Activated naive CD8-positive, alpha-beta T cell treated with anti-CD3 and anti-CD28 coated beads, Interleukin-2, amount 50 U/mL, for 24 hours (primary cell): Measurements from ENCODE around the gene RPL35.
A peak's percentile ranks its signal among the peaks of the same experiment; 100 is the strongest.

ENCODE experiments used
- ATAC-seq: fragments of 150-1000 bp; cut with Tn5 transposase; one replicate; pipeline ENCODE4 v1.10.0; 2021
- DNase-seq: peaks from one replicate; pipeline ENCODE4 v3.0.0; 2021
- H3K27ac Mint-ChIP-seq: one replicate; pipeline ENCODE4 v1.8.0; 2021; ENCODE audit warnings: mild to moderate bottlenecking, mixed read lengths
- H3K27me3 Mint-ChIP-seq: one replicate; pipeline ENCODE4 v1.8.0; 2021; ENCODE audit warnings: mixed read lengths
- H3K36me3 Mint-ChIP-seq: one replicate; pipeline ENCODE4 v1.8.0; 2021; ENCODE audit warnings: low read depth, mixed read lengths
- H3K4me1 Mint-ChIP-seq: one replicate; pipeline ENCODE4 v1.8.0; 2021; ENCODE audit warnings: mixed read lengths
- H3K4me3 Mint-ChIP-seq: one replicate; pipeline ENCODE4 v1.8.0; 2021; ENCODE audit warnings: mild to moderate bottlenecking, moderate library complexity, mixed read lengths
- H3K9me3 Mint-ChIP-seq: one replicate; pipeline ENCODE4 v1.8.0; 2021; ENCODE audit warnings: mixed read lengths

RPL35 gene

GRCh38 chr9:124882231-124882630, 20.5 kb upstream of the RPL35 start:
- Mint-ChIP-seq H3K4me1 (no peaks in the 10 kb centered on the region), H3K27ac (no peak overlapping the region), H3K27me3 (no peaks in the 10 kb centered on the region), H3K9me3 (no peaks in the 10 kb centered on the region), H3K36me3 (peaks cover 40% of the 10 kb centered on the region), H3K4me3 (no peak overlapping the region)
- DNase-seq (no peak), ATAC-seq (no peak)

- no peak overlapping the region for H3K27ac Mint-ChIP-seq
- H3K9me3 Mint-ChIP-seq: no peaks in the 10 kb centered on the region
- DNase-seq: no peak
- ATAC-seq: no peak
- peaks cover 38% of the 10 kb centered on the region for H3K36me3 Mint-ChIP-seq
- H3K27me3 Mint-ChIP-seq: no peaks in the 10 kb centered on the region
- H3K4me1 Mint-ChIP-seq: peaks cover 3% of the 10 kb centered on the region
- H3K4me3 Mint-ChIP-seq: no peak overlapping the region
These were observed 19.5 kb upstream of the RPL35 start for GRCh38 chr9:124881138-124881743.

- H3K27ac Mint-ChIP-seq: no peak overlapping the region
- peaks cover 3% of the 10 kb centered on the region for H3K4me1 Mint-ChIP-seq
- no peaks in the 10 kb centered on the region for H3K9me3 Mint-ChIP-seq
- H3K4me3 Mint-ChIP-seq: no peak overlapping the region
- DNase-seq (no peak), ATAC-seq (no peak)
- H3K36me3 Mint-ChIP-seq: peaks cover 35% of the 10 kb centered on the region
- no peaks in the 10 kb centered on the region for H3K27me3 Mint-ChIP-seq
These were observed 18.7 kb upstream of the RPL35 start for GRCh38 chr9:124880501-124880900.

GRCh38 chr9:124879226-124879625, 17.5 kb upstream of the RPL35 start:
- no peak for DNase-seq
- H3K27ac Mint-ChIP-seq: no peak overlapping the region
- peaks cover 37% of the 10 kb centered on the region for H3K36me3 Mint-ChIP-seq
- no peaks in the 10 kb centered on the region for H3K27me3 Mint-ChIP-seq
- ATAC-seq: no peak
- no peaks in the 10 kb centered on the region for H3K9me3 Mint-ChIP-seq
- H3K4me3 Mint-ChIP-seq: no peak overlapping the region
- H3K4me1 Mint-ChIP-seq: peaks cover 5% of the 10 kb centered on the region

- Mint-ChIP-seq H3K27ac (no peak overlapping the region), H3K9me3 (no peaks in the 10 kb centered on the region), H3K4me3 (no peak overlapping the region), H3K36me3 (peaks cover 42% of the 10 kb centered on the region), H3K4me1 (peaks cover 12% of the 10 kb centered on the region), H3K27me3 (no peaks in the 10 kb centered on the region)
- ATAC-seq: no peak
- no peak for DNase-seq
These were observed 16.8 kb upstream of the RPL35 start for GRCh38 chr9:124878518-124878917.

- Mint-ChIP-seq H3K27me3 (no peaks in the 10 kb centered on the region), H3K4me3 (no peak overlapping the region), H3K36me3 (peaks cover 47% of the 10 kb centered on the region), H3K27ac (no peak overlapping the region), H3K4me1 (peaks cover 17% of the 10 kb centered on the region), H3K9me3 (no peaks in the 10 kb centered on the region)
- ATAC-seq (no peak), DNase-seq (no peak)
These were observed 16.3 kb upstream of the RPL35 start for GRCh38 chr9:124878021-124878420.

- no peak for DNase-seq
- Mint-ChIP-seq H3K4me1 (peaks cover 25% of the 10 kb centered on the region), H3K36me3 (peaks cover 52% of the 10 kb centered on the region), H3K27ac (no peak overlapping the region), H3K9me3 (no peaks in the 10 kb centered on the region), H3K4me3 (no peak overlapping the region), H3K27me3 (no peaks in the 10 kb centered on the region)
- no peak for ATAC-seq
These were observed 15.4 kb upstream of the RPL35 start for GRCh38 chr9:124877021-124877782.

- Mint-ChIP-seq H3K4me1 (peaks cover 42% of the 10 kb centered on the region), H3K4me3 (no peak overlapping the region), H3K9me3 (no peaks in the 10 kb centered on the region), H3K27me3 (no peaks in the 10 kb centered on the region), H3K36me3 (peaks cover 69% of the 10 kb centered on the region), H3K27ac (no peak overlapping the region)
- ATAC-seq: no peak
- DNase-seq: no peak
These were observed 13.7 kb upstream of the RPL35 start for GRCh38 chr9:124875501-124875900.

- peak overlapping the region; percentile 38 for H3K4me3 Mint-ChIP-seq
- ATAC-seq (no peak), DNase-seq (peak; percentile 14)
- no peaks in the 10 kb centered on the region for H3K9me3 Mint-ChIP-seq
- peaks cover 66% of the 10 kb centered on the region for H3K36me3 Mint-ChIP-seq
- H3K27me3 Mint-ChIP-seq: no peaks in the 10 kb centered on the region
- peak overlapping the region; percentile 98 for H3K27ac Mint-ChIP-seq
- H3K4me1 Mint-ChIP-seq: peaks cover 48% of the 10 kb centered on the region
These were observed 11.9 kb upstream of the RPL35 start for GRCh38 chr9:124873664-124874063.

GRCh38 chr9:124871156-124871561, 9.4 kb upstream of the RPL35 start:
- Mint-ChIP-seq H3K4me3 (peak overlapping the region; percentile 97), H3K9me3 (no peaks in the 10 kb centered on the region), H3K36me3 (peaks cover 64% of the 10 kb centered on the region), H3K4me1 (peaks cover 58% of the 10 kb centered on the region), H3K27ac (peak overlapping the region; percentile 98), H3K27me3 (no peaks in the 10 kb centered on the region)
- DNase-seq (no peak), ATAC-seq (no peak)

- H3K4me1 Mint-ChIP-seq: peaks cover 58% of the 10 kb centered on the region
- H3K9me3 Mint-ChIP-seq: no peaks in the 10 kb centered on the region
- H3K4me3 Mint-ChIP-seq: peak overlapping the region; percentile 97
- peaks cover 61% of the 10 kb centered on the region for H3K36me3 Mint-ChIP-seq
- DNase-seq (peak; percentile 17), ATAC-seq (no peak)
- no peaks in the 10 kb centered on the region for H3K27me3 Mint-ChIP-seq
- peak overlapping the region; percentile 98 for H3K27ac Mint-ChIP-seq
These were observed 9.0 kb upstream of the RPL35 start for GRCh38 chr9:124870723-124871122.

GRCh38 chr9:124869986-124870560, 8.3 kb upstream of the RPL35 start:
- peak; percentile 72 for ATAC-seq
- Mint-ChIP-seq H3K27ac (peak overlapping the region; percentile 98), H3K36me3 (peaks cover 57% of the 10 kb centered on the region), H3K4me1 (peaks cover 58% of the 10 kb centered on the region), H3K27me3 (no peaks in the 10 kb centered on the region), H3K4me3 (peak overlapping the region; percentile 97), H3K9me3 (no peaks in the 10 kb centered on the region)
- DNase-seq: peak; percentile 87

GRCh38 chr9:124869466-124869985, 7.8 kb upstream of the RPL35 start:
- H3K27me3 Mint-ChIP-seq: no peaks in the 10 kb centered on the region
- H3K4me1 Mint-ChIP-seq: peaks cover 56% of the 10 kb centered on the region
- H3K27ac Mint-ChIP-seq: peak overlapping the region; percentile 98
- peak overlapping the region; percentile 97 for H3K4me3 Mint-ChIP-seq
- DNase-seq: peak; percentile 44
- H3K9me3 Mint-ChIP-seq: no peaks in the 10 kb centered on the region
- H3K36me3 Mint-ChIP-seq: peaks cover 52% of the 10 kb centered on the region
- ATAC-seq: peak; percentile 6

GRCh38 chr9:124868511-124869465, 7.0 kb upstream of the RPL35 start:
- ATAC-seq (peak; percentile 67), DNase-seq (peak; percentile 94)
- peak overlapping the region; percentile 97 for H3K4me3 Mint-ChIP-seq
- H3K36me3 Mint-ChIP-seq: peaks cover 47% of the 10 kb centered on the region
- H3K4me1 Mint-ChIP-seq: peaks cover 52% of the 10 kb centered on the region
- peak overlapping the region; percentile 99 for H3K27ac Mint-ChIP-seq
- H3K9me3 Mint-ChIP-seq: no peaks in the 10 kb centered on the region
- no peaks in the 10 kb centered on the region for H3K27me3 Mint-ChIP-seq
